DOHH2 (cell line): ENCODE measurements around the gene ZC3H4.
A peak's percentile ranks its signal among the peaks of the same experiment; 100 is the strongest.

Source experiments
- H3F3A ChIP-seq: fragments of 200-600 bp; sonication (generic), shearing (Covaris generic); 2 replicates; pipeline ENCODE4 v1.6.0; 2016; ENCODE audit warnings: antibody characterized with exemption, mild to moderate bottlenecking; ENCODE audit not compliant: control insufficient read depth, insufficient read depth
- H3K27ac ChIP-seq: fragments of 200-600 bp; sonication (generic); 2 replicates; pipeline ENCODE4 v1.5.1; 2014; ENCODE audit warnings: low read depth, mild to moderate bottlenecking, low read length, moderate library complexity
- H3K27me3 ChIP-seq: fragments of 200-600 bp; sonication (generic); 2 replicates; pipeline ENCODE4 v1.6.1; 2014; ENCODE audit warnings: mild to moderate bottlenecking, low read length, mixed read lengths; ENCODE audit not compliant: control insufficient read depth
- H3K36me3 ChIP-seq: fragments of 200-600 bp; sonication (generic); 2 replicates; pipeline ENCODE4 v1.6.1; 2014; ENCODE audit warnings: mild to moderate bottlenecking, low read length, moderate library complexity, mixed read lengths; ENCODE audit not compliant: control insufficient read depth
- H3K4me1 ChIP-seq: fragments of 200-600 bp; sonication (generic); 2 replicates; pipeline ENCODE4 v1.6.1; 2014; ENCODE audit warnings: mild to moderate bottlenecking, low read length, mixed read lengths; ENCODE audit not compliant: control insufficient read depth
- H3K4me2 ChIP-seq: fragments of 200-600 bp; sonication (generic); 2 replicates; pipeline ENCODE4 v1.6.0; 2014; ENCODE audit warnings: mild to moderate bottlenecking, low read length, moderate library complexity
- H3K4me3 ChIP-seq: fragments of 200-600 bp; sonication (generic); 2 replicates; pipeline ENCODE4 v1.5.1; 2014; ENCODE audit warnings: mild to moderate bottlenecking, low read length, mixed read lengths
- H3K79me2 ChIP-seq: fragments of 200-600 bp; sonication (generic); 2 replicates; pipeline ENCODE4 v1.6.1; 2014; ENCODE audit warnings: mild to moderate bottlenecking, low read length, mixed read lengths; ENCODE audit not compliant: control insufficient read depth
- H3K9me2 ChIP-seq: fragments of 200-600 bp; sonication (generic); replicated peaks from 2 replicates; pipeline ENCODE4 v1.6.1; 2014; ENCODE audit warnings: mild to moderate bottlenecking, low read length, mixed read lengths; ENCODE audit not compliant: control insufficient read depth
- H3K9me3 ChIP-seq: fragments of 200-600 bp; sonication (generic); 2 replicates; pipeline ENCODE4 v1.6.1; 2014; ENCODE audit warnings: antibody characterized with exemption, low read length, mixed read lengths; ENCODE audit not compliant: control insufficient read depth, insufficient read depth
- H4K20me1 ChIP-seq: fragments of 200-600 bp; sonication (generic); 2 replicates; pipeline ENCODE4 v1.6.0; 2014; ENCODE audit warnings: low read depth, mild to moderate bottlenecking, antibody characterized with exemption, low read length, moderate library complexity; ENCODE audit not compliant: control insufficient read depth, insufficient read depth
- CTCF ChIP-seq: fragments of 200-600 bp; sonication (generic); IDR thresholded peaks from one replicate; pipeline ENCODE4 v1.5.1; 2014; ENCODE audit warnings: antibody characterized with exemption, mild to moderate bottlenecking, low read depth, low read length; ENCODE audit not compliant: poor library complexity, severe bottlenecking
- EZH2phosphoT487 ChIP-seq: fragments of 200-600 bp; sonication (generic); IDR thresholded peaks from 2 replicates; pipeline ENCODE4 v1.6.1; 2017; ENCODE audit warnings: borderline replicate concordance, mild to moderate bottlenecking, antibody characterized with exemption, low read length, moderate library complexity, mixed read lengths

ZC3H4 gene

GRCh38 chr19:47047763-47048405, 65.7 kb downstream of the ZC3H4 start:
- H3K9me3 ChIP-seq: peaks cover 2% of the 10 kb centered on the region; the same call in 1 of the 2 replicates
- peaks cover 5% of the 10 kb centered on the region for H3K36me3 ChIP-seq
- H3K4me3 ChIP-seq: peak overlapping the region; percentile 80
- H3K4me2 ChIP-seq: peak overlapping the region; percentile 71
- H3K27ac ChIP-seq: peak overlapping the region; percentile 36
- H3K9me2 ChIP-seq: no peaks in the 10 kb centered on the region
- peaks cover 26% of the 10 kb centered on the region for H3K79me2 ChIP-seq
- no peaks in the 10 kb centered on the region for H4K20me1 ChIP-seq
- H3K4me1 ChIP-seq: peaks cover 10% of the 10 kb centered on the region
- H3K27me3 ChIP-seq: no peaks in the 10 kb centered on the region
- TF ChIP-seq CTCF: no peak
- no peak for TF ChIP-seq EZH2phosphoT487
- no peaks in the 10 kb centered on the region for H3F3A ChIP-seq

GRCh38 chr19:47047272-47047762, 66.3 kb downstream of the ZC3H4 start:
- peak overlapping the region; percentile 71 for H3K4me2 ChIP-seq
- H3F3A ChIP-seq: no peaks in the 10 kb centered on the region
- H3K4me3 ChIP-seq: peak overlapping the region; percentile 80
- peaks cover 26% of the 10 kb centered on the region for H3K79me2 ChIP-seq
- H3K4me1 ChIP-seq: peaks cover 10% of the 10 kb centered on the region
- peaks cover 8% of the 10 kb centered on the region for H3K36me3 ChIP-seq
- no peak overlapping the region for H3K27ac ChIP-seq
- H3K9me2 ChIP-seq: no peaks in the 10 kb centered on the region
- TF ChIP-seq EZH2phosphoT487 (no peak), CTCF (no peak)
- no peaks in the 10 kb centered on the region for H3K27me3 ChIP-seq
- H4K20me1 ChIP-seq: no peaks in the 10 kb centered on the region
- peaks cover 2% of the 10 kb centered on the region; the same call in 1 of the 2 replicates for H3K9me3 ChIP-seq

GRCh38 chr19:47045867-47046470, 67.6 kb downstream of the ZC3H4 start:
- Histone ChIP-seq H4K20me1 (no peaks in the 10 kb centered on the region), H3F3A (no peaks in the 10 kb centered on the region), H3K36me3 (peaks cover 10% of the 10 kb centered on the region), H3K4me3 (no peak overlapping the region), H3K27ac (no peak overlapping the region), H3K4me2 (no peak overlapping the region), H3K9me3 (peaks cover 2% of the 10 kb centered on the region; the same call in 1 of the 2 replicates), H3K9me2 (no peaks in the 10 kb centered on the region), H3K27me3 (no peaks in the 10 kb centered on the region), H3K79me2 (peaks cover 26% of the 10 kb centered on the region), H3K4me1 (peaks cover 10% of the 10 kb centered on the region)
- TF ChIP-seq EZH2phosphoT487: no peak
- no peak for TF ChIP-seq CTCF
